GM20431 (cell line): ENCODE data around the gene PCDHAC2.

Experiments
- in situ Hi-C: fragments of 300-500 bp; cut with MseI, MboI; formaldehyde crosslinking; loops from one replicate; pipeline ENCODE4 v1.15.0; 2020; ENCODE audit warnings: low sequenced_read_pairs; ENCODE audit not compliant: unreplicated experiment

The PCDHAC2 gene

DNA sequence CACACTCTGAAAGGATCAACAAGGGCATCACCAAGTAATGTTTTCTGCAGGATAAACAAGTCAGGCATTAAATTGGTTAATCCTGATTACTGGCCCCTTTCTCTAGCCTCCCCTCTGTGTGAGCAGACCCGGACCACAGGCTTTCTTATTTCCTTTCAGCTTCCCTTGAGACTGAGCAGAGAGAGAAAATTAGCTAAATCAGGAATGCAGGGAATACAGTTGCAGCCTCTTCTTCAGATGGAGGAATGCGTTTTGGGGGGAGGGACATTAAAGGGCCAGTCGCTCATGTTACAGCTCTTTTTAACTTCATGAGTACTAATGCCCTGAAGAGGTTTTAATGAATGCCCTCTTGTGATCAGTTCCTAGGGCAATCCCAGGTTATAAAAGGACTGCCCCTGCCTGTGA is 19.8 kb downstream of the PCDHAC2 start:
- in situ Hi-C loops, result no loop called here

DNA sequence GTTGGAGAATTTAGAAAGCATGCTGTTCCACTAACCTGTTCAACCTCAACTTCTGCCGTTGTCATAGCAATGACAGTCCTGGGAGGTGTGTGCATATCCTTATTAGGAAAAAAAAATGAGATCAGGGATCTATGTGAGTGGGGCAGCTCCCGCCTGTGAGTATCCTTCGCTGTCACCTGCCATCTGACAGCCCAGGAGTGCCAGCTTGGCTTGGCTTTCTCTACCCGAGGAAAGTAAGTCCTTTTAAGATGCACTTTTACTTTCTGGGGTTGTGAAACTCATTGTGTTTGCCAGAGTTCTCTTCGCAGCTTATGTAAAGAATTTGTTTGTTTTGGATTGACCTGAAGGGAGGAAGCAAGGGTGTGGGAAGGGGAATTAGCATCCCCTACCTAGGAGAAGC is 21.8 kb downstream of the PCDHAC2 start:
- in situ Hi-C loops, result no loop called here

GRCh38 chr5:140988608-140989007 is 22.3 kb downstream of the PCDHAC2 start:
- in situ Hi-C loops, result no loop called here

DNA sequence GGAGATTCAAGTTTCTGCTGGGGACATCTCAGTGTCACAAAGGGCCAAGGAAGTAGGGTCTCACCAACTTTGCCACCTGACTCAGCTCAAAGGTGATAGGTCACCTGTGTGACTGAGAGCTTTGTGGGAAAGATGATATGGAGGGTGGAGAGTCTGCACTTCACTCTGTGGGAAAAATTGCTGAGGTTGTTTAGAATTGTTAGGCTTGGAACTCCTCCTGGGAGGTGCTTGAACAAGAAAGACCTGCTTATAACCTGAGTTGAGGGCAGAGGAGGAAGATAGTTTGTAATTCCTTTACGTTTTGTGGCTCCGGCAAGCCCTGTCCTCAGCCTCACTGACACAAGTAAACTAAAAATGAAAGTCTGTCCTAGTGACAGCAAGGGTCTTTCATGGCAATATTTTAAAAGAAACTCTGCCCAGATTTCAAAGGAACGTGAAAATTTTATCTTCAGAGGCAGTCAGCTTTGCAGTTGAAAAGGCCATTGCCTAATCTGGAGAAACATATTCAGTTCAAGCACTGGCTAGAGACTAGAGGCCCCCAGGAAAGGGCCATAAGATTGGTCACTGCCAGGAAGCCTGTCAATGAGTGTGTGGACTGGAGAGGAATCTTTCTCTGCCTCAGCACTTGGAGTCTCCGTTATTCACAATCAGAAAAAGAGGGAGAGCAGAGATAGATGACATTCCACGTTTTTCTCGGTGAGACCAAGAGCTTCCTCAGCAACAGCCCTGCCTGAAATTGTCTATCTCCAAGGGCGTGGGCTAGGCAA is 23.2 kb downstream of the PCDHAC2 start:
- in situ Hi-C loops, result no loop called here

DNA sequence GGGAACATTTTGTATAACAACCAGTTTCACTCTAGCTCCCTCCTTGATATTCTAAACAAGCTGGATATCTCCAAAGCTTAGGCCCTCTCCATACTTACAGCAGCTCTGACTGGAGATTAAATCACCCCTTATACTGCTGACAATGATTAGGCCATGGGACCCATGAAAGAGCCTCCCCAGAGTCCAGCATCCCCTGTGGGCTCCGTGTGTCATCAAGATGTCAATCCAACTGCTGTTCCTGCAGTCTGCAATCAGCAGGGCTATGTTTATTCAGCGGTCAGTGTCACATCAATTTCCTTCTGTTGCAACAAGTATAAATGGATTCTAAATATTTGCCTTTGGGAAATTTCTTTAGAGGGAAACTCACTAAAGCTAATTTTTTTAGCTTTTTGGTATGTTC is 26.6 kb downstream of the PCDHAC2 start:
- in situ Hi-C loops, result no loop called here

DNA sequence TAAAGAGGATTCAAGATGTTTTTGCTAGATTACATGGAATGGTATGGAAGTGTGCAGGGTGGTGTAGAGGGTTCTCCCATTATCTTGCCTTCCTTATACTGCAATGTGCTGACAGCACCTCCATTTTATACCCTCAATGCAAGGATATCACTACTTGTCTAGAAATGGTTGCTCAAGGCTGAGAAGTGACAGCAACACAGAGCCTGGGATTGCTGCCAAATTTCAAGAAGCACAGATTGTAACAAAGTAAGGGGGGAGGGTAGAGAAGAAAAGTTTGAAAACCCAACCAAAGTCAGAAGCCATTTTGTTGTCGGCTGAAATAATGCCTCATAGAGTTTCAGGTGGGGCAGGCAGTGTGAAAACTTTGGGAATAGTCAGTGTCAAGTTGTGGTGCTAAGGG is 29.8 kb downstream of the PCDHAC2 start:
- in situ Hi-C loops, result no loop called here

DNA sequence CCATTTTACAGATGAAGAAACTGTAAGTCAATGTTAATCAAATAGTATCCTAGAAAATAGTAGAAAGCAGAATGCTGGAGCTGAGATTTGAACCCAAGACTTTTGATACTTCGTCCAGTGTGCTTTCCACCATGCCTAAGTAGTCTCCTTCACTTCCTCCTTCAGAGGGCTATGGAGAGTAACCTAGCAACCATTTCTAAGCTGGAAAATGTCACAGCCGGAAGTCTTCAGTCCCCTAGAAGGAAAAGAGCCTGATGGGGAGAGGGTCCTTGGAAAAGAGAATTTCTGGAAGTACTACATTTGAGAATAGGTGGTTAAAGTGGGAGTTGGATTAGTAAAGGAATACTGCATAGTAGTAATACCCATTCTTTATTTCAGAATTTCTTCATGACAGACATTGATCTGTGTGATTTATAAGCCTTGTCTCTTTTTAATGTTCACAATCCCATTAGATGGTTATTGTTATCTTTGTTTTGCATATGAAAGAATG is 32.7 kb downstream of the PCDHAC2 start:
- in situ Hi-C loops, result no loop called here

DNA sequence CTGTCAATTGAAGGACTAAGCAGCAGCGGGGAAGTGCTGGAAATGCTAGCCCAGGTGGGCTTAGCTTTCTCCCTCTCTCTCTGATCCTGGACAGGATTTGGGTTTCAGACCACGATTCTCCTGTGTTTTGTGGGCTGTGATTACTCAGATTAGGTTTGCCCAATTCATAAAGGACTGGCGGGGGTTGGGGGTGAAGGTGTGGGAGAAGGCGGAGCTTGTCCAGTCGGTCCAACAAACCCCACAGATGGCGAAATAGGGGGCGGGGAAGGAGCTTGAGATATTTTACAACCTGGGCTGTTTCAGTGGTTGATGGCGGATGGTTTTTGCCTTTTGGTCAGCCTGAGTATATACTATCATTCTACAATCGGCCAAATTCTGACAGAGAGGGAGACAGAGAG is 35.2 kb downstream of the PCDHAC2 start:
- in situ Hi-C loops, result no loop called here

DNA sequence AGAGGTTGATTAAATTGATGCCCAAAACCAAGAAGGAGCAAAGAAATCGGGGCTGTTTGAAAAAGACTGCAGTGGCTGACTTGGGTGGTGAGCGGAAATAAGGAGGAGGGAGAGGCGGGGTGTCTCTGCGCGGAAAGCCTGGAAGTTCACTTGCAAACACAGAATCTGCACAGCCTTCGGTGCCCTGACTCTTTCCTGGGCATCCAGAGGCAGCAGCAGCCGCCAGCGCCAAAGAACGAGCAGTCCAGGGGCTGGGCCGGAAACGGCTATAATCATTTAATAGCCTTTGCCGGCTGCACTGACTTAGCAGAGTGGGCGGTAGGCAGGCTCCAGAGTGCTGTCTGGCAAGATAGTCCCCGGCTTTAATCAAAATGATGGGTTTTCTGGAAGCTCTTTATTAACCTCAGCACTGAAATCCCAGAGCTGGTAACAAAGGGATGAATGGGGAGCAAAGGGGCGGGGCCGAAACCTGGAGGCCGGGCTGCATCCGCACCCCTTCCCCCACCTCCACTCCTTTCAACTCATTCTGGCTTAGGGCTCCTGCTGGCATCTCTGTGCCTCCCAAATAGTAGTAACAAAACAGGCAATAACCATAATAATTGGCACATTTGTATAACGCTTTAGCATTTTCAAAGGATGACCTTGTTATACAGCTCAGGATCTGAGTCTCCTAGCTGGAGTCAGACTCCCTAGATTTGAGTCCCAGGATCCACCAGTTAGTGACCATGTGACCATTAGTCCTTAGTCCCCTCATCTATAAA is 35.7 kb downstream of the PCDHAC2 start:
- in situ Hi-C loops, result no loop called here

- in situ Hi-C loops, result no loop called here
These were observed 36.3 kb downstream of the PCDHAC2 start for GRCh38 chr5:141002605-141002965.

DNA sequence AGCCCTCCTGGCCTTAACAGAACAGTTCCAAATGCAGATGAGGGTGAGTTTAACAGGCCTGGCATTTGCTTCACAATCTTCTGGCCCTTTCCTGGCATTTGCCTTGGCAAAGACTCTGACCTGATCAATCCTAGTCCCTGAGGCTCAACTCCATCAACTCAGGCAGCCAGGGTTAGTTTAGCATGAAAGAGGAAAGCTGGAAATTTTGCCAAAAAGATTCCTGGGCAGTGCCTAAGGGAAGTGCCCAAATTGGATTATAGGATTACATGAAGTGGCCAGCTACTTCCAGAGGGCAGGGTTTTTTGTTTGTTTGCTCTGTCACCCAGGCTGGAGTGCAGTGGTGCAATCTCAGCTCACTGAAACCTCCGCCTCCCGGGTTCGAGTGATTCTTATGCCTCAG is 36.8 kb downstream of the PCDHAC2 start:
- in situ Hi-C loops, result no loop called here

- in situ Hi-C loops, result no loop called here
These were observed 37.7 kb downstream of the PCDHAC2 start for GRCh38 chr5:141003791-141004611.

- in situ Hi-C loops, result no loop called here
These were observed 41.5 kb downstream of the PCDHAC2 start for GRCh38 chr5:141007791-141008190.

DNA sequence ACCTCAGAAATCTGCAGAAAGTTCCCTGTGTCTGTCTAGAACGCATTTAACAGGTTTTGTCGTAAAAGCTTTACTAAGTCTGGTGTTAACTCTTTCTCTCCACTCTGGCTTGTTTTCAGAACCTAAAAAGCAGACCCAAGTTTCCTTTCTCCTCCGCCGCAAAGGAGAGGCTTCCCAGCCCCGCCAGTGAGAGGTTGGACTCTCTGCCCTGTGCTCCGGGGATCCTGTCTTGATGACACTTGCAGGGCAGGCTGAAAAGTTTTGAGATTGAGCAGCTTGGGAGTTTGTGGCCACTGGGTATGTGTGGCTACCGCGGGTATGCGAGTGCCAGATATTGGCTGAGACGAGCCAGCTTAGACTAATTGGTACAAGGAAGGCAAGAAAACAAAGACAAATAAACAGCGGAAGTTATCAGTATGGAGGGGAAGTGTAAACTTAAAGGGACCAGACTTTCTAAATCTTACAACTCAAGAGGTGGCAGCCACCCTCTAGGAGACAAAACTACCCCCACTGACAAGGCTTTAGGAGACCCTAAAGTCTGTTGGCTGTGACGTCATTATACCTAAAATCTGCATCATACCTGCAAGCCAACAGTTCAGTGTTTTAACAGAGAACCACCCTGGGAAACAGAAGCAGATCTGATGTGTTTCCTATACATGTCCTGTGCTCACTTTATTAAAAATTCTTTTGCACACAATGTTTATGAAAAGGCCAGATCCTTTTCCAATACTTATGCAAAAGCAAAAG is 43.9 kb downstream of the PCDHAC2 start:
- in situ Hi-C loops, result no loop called here

DNA sequence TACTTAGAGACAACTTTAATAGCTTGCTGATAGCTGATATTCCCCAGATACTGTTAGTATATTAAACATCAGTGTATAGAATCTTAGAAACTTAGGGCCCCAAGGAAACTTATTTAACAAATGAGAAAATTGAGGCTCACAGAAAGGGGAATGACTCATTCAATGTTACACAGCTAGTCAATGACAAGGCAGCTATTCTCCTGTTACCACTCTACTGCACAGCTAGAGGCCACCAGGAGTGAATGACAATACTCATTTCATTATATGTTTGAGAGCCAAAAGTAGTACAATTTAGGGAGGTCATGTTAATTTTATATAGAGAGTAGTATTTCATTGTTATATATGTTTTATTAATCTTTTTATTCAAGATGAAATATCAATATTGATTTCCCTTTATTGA is 51.7 kb downstream of the PCDHAC2 start:
- in situ Hi-C loops, result no loop called here
